ENCODE data around the gene WDFY4.

The WDFY4 gene

DNA sequence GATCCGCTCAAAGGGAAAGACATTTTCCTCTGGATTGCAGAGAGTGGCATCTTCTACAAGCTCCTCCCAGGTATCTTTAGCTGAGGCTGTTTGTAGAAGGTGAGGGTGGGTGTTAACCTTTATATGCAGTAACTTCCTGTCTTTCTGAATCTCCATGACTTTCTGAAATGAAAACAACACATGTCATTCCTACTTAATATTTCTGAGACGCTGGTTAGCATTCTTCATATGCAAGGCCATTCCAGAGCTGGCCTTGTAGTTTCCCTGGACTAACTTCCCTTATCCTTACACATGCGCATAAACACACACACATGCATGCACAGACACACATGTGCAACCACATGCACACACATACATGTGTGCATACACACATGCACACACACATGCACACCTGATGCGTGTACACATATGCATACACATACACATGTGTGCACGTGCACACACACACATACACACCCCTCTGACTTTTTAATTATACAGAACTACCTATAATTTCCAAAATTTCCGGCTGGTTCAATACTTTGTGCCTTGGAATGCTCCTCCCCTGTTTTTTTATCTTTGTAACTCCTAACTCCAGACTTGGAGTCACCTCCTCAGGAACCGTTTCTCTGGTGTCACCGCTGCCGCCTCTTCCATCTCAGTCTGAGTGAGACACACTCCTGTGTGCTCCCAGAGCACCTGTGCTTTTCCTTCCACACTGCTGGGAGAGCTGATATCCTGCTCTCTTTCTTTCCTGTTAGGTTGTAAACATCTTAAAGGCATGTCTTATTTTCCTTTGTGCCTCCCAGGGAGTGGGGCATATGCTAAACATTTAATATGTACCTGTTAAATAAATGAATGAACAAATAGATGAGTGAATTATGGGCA is 199.7 kb downstream of the WDFY4 start:
- DNase-seq = no peak

GRCh38 chr10:48885376-48885775 is 200.7 kb downstream of the WDFY4 start:
- no peak for DNase-seq

DNA sequence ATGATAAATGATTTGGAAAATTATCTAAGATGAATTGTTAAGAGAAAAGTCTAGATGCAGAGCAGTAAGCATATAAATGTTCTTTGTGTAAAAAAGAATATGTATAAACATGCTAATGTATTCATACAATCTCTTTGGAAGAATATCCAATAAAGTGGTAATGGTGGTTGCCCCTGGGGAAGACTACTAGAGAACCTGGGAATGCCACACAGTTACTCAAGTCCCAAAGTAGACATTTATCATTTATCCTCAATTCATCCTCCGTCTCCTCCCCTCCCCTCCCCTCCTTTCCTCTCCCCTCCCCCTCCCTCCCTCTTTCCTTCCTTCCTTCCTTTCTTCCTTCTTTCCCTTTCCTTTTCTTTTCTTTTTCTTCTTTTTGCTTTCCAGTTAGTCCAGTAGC is 203.3 kb downstream of the WDFY4 start:
- DNase-seq = no peak

DNA sequence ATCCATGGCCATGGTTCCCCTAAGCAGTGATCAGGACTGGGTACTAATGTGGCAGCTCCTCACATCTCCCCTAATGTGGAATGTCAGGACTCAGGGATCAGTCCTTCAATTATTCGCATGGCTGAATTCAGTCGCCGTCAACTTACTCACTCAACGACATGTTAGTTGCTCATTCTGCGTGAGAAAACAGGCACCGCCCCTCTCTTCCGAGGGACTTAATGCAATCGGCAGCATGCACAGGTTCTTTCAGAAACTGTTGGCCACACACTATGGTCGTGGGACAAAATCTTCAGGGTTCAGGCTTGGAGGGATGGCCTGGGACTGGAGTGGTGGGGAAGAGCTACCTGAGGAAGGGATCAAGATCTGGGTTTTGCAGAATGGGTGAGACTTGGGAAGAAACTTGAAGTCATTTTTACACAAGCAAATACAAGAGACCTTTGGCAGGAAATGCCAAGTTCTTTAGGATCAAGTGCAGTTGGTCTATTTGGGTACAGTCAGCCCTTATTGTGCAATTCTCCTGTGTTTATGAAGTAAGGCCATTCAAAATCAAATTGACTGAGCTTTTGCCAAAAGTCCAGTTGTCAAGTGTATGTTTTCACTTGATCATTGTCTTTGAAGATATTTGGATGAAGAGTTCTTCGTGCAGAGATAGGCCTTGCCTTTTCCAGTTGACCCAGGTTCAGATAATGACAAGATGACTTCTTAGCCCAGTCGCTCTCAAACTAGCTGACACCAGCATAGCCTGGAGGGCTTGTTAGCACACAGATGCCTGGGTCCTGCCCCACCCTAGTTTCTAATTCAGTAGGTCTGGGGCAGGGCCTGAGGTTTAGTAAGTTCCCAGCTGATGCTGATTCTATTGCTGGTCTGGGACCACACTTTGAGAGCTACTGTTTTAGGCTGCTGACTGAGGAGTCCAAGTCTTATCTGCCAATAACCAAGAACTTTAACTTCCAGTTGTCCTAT is 206.5 kb downstream of the WDFY4 start:
- DNase-seq = no peak

DNA sequence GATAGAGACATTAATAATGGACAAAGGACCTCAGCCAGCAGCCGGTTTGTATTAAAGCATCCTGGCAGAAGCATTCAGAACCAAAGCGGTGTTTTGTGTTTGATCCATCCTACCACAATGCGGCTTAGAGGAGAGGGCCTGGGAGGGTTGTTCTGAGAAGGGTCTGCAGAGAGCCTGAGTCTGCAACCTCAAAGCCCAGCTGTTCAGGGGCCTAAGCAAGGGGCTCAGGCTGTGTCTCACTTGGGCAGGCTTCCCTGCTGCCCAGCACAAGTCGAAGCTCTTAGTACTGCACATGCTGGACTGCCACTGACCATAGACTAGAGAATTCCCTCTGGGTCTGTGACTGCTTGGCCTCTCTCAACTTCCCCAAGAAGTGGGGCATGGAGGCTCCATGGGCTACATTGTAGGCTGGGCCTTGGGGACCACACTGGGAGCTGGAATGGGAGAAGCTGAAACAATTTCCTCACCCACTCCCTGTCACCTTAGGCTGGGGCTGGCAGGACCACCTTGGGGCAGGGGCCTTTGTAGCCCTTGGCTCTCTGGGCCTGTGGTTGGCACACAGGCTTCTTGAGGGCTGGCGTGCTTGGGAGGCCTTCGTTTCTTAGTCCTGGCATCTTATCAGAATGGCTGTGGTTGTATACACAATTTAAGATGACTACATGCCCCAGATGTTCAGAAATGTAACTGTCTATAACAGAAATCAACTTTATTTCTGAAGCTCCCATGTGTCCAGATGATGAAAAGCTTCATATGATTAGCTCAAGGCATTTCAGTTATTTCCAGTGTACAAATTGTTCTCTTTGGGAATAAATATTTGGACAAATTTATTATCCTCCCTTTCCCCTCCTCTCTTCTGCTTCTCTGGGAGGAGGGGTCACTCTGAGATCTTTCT is 210.5 kb downstream of the WDFY4 start:
- DNase-seq = no peak

GRCh38 chr10:48895803-48896195 is 211.1 kb downstream of the WDFY4 start:
- DNase-seq = no peak

DNA sequence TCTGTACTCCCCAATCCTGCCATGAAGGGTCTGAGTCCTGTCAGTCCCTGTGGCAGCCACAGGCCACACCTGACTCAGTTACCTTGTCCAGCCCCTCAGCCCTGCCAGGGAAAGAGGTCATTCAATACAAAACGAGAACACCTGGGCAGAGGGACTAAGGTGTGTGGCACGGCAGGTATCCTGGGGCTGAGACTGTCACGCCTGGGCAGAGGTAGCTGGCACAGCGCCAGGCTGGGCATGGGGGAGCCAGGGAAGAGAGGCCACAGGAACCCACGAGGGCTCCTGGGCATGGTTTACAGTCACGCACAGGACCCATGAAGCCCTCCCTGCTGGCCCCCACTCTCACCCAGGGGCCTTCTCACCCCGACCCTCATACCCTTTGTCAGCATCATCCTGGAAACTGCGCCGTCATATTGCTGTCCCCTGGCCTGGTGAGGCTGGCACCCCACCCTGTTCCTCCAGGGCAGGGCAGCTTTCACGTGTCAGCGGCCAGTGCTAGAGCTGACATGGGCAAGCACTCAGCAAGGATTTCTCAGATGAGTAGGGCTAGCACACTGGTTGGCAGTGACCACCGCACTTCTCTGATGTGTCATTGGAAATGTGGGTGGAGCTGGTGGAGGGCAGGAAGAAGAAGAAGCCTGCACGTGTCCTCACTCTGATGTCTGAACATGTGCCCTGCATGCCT is 212.2 kb downstream of the WDFY4 start:
- no peak for DNase-seq

DNA sequence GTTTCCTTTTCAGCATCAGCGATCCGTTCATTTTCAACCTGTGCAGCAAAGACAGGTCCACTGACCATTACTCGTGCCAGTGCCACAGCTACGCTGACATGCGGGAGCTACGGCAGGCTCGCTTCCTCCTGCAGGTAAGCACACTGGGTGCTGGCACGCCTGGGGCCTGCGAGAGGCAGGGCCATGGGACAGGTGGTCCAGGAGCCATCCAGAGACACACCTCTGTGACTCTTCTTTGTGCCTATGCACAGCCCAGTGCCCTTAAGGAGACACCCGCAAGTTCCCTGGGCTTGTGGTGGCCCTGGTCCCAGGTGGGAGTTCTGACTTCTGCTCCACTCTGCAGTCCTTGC is 212.7 kb downstream of the WDFY4 start:
- DNase-seq = no peak

DNA sequence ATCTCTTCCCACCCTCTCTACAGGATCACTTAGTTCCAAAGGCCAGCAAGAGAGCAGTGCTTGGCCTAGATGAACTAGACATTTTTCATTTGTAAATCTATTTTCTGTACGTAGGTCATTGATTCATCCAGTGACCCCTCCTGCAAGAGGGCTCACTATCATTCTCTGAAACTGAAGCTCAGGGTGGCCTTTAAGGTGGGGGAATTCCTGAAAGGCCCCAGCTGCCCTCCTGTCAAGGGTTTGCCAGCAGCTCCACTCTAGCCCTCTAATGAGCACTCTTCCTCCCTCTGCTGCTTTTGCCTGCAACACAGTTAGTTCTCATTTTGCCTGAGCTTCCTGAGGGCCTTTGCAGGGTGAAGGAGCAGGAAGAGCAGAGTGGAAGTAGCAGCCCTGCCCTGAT is 213.8 kb downstream of the WDFY4 start:
- no peak for DNase-seq

DNA sequence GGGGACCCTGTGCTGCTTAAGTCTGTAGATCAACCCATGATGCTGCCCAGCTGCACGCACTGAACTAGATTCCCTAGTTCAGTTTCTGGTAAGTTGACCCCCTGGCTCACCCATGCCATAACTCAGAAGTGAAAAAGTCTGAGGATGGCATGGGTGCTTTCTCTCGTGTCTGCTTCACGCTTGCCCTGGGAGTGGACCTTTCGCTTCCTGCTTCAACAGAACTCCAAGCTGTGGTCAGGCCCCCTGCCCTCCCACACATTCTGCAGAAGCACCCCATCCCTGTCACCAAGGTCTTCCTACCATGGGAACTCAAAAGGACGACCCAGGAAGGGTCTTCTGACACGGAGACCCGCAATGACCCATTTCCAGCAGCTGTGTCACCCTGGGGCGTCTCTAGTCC is 215.1 kb downstream of the WDFY4 start:
- no peak for DNase-seq

DNA sequence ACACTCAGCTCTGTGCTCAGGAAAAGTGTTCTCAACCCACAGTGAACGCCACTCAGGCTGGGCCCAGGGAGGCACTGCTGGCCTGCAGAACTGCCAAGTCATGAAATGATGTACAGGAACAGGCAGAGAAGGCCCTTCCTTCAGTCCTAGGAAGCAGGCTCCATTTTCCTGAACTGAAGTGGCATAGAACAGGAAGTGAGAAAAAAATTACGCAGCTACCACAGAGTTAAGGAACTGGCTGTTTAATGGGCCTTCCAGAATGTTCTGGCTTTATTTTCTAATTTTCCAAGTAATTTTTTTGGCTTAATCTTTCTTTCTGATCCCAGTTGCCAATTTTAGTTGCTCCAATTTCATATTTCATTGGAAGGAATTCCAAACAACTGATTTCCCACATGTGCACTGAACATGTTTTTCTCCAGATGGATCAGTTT is 215.7 kb downstream of the WDFY4 start:
- no peak for DNase-seq

DNA sequence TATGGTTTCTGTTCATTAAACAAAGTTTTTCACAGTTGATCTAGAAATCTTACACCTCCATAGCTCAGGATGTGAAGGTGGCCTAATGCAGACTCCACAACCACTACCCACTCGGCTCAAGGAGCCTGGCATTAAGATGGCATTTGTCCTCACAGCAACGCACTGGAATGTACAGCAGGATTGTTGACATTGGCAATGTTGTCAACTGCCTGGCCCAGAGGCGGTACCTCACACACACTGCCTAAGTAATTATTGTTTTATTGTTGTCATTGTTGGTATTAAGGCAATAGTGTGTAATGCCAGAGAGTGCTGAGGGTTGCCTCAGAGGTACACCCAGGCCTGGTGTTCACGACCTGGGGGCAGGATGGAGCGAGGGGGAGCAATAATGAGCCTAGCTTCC is 216.6 kb downstream of the WDFY4 start:
- DNase-seq = no peak

DNA sequence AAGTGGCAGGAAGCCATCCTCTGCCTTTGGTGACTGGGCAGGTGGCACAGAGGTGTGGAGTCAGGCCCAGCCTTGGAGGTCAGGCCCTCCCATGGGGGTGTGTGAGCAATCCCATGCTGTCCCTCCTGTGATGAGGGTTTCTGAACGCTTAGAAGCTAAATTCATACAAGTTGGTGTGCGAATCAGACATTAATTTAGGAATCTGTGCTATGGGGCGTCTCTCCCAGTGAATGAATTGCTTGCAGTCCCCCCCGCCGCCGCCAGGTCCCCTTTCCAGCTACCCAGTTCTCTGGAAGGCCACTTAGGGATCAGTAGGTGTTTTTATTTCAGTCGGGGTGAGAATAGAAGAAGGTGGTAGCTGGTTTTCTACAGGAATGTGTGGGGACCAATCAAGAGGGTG is 217.4 kb downstream of the WDFY4 start:
- no peak for DNase-seq

- DNase-seq = no peak
These were observed 218.5 kb downstream of the WDFY4 start for GRCh38 chr10:48903151-48903550.

DNA sequence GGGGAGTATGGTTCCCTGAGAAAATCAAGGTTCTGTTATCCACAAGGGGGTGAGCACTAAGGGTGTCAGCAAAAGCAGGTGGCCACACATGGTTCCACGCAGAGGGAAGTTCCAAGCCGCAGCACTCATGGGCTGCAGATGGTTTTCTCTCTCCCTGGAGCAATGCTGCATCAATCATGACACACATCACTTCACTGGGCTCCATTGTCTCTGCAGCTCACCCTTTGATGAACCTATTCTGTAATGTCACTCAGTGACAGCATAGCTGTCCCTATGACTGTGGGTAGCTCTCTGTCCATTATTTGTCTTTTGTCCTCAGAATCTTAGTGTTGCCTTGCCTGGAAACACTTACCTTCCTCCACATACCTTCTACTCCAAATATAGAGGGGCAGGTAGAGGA is 220.2 kb downstream of the WDFY4 start:
- DNase-seq = no peak

DNA sequence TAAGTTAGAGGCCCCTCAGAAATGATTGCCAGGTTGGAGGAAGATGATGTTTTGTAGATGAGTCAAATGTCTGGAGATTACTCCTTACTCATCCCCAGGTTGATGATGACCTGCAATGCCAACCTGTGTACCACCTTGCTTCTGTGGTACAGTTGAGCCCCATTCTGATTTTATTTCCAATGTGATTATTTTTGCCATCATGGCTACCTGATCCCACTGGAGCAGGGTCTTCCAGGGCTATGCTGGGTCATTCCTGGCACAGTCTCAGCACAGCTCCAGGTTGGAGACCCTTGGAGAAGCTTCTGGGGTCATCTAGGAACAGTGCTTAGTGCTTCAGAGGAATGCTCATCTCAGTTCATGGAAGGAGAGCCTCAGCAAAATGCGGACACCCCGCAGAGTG is 220.6 kb downstream of the WDFY4 start:
- no peak for DNase-seq

DNA sequence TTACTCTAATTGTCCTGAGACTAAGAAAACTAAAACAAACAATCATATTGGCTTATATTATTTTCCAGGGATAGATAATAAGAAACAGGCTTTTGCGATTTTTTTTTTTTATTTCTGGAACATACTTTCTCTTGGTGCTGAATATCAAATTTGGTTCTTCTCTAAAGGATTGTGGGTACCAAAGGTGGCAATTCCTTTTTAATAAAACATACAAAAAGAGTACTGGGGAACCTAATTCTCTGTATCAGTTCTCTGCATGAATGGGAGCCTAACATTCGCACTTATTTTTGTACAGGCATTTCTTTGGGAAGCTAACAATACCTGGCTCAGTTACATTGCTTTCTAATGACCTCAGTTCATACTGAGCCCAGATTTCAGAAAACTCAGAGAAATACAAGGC is 222.2 kb downstream of the WDFY4 start:
- DNase-seq = no peak

DNA sequence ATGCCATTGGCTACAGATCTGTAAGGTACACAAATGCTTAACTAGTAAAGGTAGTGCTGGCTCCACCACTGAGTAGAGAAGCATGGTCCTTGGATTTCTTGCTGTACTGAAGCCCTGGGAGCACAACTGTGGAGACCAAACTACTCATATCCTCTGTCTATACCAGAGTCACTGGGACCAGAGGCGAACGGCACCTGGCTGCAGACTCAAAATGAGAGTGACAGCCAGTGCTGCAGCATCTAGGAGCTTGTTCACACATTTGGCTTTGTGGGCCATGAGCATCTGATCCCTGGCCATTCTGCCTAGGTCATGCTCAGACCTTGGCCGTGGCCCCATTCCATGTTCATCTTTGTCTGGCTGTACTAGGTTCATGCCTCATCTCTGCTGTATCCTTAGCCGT is 223.1 kb downstream of the WDFY4 start:
- no peak for DNase-seq

GRCh38 chr10:48910548-48910947 is 225.9 kb downstream of the WDFY4 start:
- no peak for DNase-seq

GRCh38 chr10:48913674-48914073 is 229.0 kb downstream of the WDFY4 start:
- no peak for DNase-seq

- DNase-seq = no peak
These were observed 239.1 kb downstream of the WDFY4 start for GRCh38 chr10:48923748-48924147.

DNA sequence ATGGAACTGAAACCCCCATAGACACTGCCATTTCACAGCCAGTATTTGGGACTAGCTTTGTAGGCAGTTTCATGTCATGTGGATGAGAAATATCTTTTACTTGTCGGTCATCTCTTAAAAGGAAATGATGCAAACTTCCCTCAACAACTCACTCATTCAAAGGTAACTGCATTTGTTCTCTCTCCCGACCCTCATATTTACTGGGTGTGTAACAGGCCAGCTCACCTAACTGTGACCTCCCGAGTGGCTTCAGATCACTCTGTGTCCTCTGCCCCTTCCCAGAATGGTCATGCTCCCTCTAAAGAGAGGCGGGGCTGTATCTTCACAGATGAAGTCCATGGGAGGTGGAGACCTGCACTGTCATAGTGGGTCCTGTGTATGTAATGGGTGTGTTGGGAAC is 240.3 kb downstream of the WDFY4 start:
- no peak for DNase-seq

All from NCI-H2029 (cell line).